Measurements from ENCODE around the gene UBE2U.

Gene UBE2U, protein sequence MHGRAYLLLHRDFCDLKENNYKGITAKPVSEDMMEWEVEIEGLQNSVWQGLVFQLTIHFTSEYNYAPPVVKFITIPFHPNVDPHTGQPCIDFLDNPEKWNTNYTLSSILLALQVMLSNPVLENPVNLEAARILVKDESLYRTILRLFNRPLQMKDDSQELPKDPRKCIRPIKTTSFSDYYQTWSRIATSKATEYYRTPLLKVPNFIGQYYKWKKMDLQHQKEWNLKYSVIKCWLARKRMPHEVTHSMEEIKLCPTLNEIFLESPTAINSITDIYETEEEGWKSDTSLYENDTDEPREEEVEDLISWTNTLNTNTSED

GRCh38 chr1:64203420-64203819 lies at the start of gene UBE2U:
TSS of gene UBE2U (plus strand) at chr1:64203623. CDS start at chr1:64204051, 428 bp downstream.
- DNase-seq (ENCODE audit: extremely low read depth in 1 of 2, low read depth in 1 of 2), result no peak

DNA sequence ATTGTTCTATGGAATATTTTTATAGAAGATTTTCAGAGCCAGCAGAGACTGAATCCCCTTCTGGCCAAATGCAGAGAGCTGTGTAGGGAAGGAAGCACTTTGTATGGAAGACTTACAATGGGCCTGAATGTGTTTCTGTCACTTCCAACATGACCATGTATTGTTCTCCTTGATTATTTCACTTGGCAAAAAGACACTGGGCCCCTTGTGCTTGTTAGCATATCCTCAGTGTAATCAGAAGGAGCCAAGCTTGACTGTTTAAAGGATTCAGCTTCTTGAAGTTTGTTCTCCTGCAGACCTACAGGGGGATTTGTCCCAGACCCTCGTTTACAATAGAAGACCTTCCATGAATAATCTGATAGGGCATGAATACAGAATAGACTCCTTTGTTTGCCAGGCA lies 48.1 kb upstream of the UBE2U start:
- DNase-seq (ENCODE audit: extremely low read depth in 1 of 2, low read depth in 1 of 2), result no peak

GRCh38 chr1:64161357-64161941 lies 42.0 kb upstream of the UBE2U start:
- no peak for DNase-seq (ENCODE audit: extremely low read depth in 1 of 2, low read depth in 1 of 2)

DNA sequence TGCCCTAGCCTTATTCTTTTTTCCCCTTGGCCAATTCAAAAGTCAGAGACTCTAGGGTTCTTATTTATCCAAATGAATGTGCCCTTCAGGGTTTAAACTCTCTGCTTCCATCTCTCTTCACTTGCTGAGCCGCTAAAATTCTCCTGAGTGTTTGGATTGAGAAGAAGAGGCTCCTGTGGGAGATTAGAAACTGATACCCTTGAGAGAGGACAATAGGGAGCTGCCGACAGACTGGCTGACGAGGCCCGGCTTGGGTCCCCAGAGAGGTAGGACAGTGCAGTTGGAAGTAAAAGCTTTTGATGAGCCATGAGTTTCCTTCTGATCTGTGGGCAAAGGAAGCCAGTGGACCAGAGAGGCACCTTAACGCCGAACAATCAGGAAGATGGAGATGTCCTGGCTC lies 41.3 kb upstream of the UBE2U start:
- DNase-seq (ENCODE audit: extremely low read depth in 1 of 2, low read depth in 1 of 2), result no peak

DNA sequence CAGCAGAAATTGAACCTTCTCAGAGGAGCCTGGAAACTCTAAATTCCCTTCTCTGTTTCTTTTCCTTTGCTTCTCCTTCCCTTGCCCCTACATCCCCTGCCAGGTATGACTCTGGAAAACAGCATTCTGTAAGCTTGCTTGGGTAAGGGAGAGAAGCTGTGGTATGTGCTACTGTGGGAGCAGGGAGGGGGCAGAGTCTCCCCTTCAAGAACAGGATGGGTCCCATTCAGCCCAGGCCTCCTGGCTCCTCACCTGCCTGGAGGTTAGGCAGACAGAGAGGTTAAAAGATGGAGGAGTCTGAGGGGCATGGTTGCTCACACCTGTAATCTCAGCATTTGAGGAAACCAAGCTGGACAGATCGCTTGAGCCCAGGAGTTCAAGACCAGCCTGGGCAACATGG lies 40.6 kb upstream of the UBE2U start:
- no peak for DNase-seq (ENCODE audit: extremely low read depth in 1 of 2, low read depth in 1 of 2)

DNA sequence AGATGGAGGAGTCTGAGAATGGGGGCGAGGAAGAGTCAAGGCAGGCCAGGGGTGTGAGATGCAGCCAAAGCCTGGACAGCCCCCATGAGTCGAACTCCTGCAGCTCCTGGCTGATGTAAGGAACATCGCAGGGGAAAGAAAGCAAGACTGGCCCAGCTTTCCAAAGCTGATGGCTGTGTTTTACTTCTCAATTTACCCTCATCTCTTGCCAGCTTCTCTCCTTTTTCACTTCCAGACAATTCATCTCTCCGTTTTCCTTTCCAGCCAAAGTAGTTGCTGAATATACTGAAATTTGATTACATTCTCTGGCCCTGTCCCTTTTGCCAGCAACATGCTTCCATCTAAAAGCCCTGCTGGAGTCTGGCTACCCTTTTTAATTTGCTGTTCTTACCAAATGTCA lies 40.0 kb upstream of the UBE2U start:
- DNase-seq (ENCODE audit: extremely low read depth in 1 of 2, low read depth in 1 of 2), result no peak

DNA sequence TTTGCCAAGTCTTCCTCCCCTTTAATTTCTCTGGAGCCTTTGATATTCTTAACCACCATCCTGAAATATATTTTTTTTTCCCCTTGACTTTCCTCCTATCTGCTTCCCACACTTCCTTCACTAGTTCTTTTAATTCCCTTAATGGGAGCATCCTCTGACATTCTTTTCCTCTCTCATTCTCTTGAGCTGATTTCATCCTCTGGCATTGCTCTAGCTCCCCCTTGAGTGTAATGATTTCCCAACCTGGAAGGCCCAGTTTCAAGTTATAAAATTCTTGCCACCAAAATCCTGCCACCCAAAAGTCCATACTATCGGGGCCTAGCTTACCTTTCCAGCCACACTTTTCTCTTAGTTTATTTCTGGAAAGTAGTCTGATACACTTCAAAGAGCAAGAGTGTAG lies 39.5 kb upstream of the UBE2U start:
- DNase-seq (ENCODE audit: extremely low read depth in 1 of 2, low read depth in 1 of 2), result no peak

DNA sequence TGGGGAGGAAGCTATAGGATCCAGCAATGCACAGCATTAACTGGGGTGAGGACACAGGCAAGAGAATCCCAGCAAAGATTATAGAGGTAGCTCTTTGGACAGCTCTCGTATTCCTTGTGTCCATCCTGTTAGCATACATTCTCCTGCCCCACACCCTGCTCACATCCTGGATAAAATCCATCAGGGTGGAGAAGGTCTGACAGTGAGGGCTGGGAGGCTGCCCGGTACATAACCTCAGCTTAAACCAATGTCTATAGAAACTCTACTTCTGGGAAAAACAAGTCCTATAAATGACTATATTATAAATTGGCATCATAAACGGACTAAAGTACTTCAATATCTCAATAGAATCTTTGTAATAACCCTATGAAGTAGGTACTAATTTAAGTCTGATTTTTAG lies 36.8 kb upstream of the UBE2U start:
- DNase-seq (ENCODE audit: extremely low read depth in 1 of 2, low read depth in 1 of 2), result no peak

GRCh38 chr1:64167176-64167575 lies 36.2 kb upstream of the UBE2U start:
- no peak for DNase-seq (ENCODE audit: extremely low read depth in 1 of 2, low read depth in 1 of 2)

GRCh38 chr1:64171246-64171645 lies 32.2 kb upstream of the UBE2U start:
- no peak for DNase-seq (ENCODE audit: extremely low read depth in 1 of 2, low read depth in 1 of 2)

GRCh38 chr1:64171797-64172281 lies 31.6 kb upstream of the UBE2U start:
- DNase-seq (ENCODE audit: extremely low read depth in 1 of 2, low read depth in 1 of 2), result no peak

DNA sequence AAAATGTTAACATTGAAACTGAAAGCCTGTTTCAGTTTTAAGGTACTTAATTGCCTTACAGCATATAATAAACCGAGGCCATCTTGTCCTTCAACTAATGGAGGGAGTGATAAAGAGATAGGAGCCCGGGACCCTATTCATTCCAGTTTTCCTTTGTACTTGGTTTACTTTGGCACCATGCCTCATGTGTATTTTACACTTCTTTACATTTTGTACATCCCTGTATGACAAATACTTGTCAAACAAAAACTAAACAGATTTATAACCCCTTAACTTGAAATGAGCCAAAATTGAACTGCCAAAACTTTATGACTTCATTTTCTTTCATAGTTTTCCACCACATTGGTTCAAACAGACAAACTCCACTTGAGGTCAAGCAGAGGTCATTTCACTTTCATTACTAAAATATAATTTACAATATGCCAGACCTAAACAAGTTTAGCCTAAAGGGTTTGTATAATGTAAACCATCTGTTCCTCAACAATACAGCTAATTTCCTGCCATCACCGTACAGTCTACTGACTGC lies 30.9 kb upstream of the UBE2U start:
- DNase-seq (ENCODE audit: extremely low read depth in 1 of 2, low read depth in 1 of 2), result no peak

GRCh38 chr1:64173336-64173940 lies 30.0 kb upstream of the UBE2U start:
- no peak for DNase-seq (ENCODE audit: extremely low read depth in 1 of 2, low read depth in 1 of 2)

DNA sequence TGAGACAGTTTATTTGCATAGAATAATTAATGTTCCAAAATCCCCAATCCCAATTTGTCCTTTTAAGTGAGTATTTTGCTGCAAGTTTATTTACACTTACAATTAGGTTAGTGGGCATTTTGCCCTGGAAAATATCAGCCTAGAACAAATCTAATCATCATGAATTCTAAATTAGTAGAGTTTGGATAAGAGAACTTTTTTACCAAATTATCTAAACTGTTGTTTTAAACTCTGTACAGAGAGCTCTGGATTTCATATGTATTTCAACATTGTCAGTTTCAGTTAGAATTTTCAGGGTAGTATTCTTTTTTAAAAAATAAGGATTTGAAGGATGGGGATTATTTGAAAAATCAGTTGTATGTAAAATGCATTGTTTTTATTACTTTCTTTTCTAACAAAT lies 27.8 kb upstream of the UBE2U start:
- no peak for DNase-seq (ENCODE audit: extremely low read depth in 1 of 2, low read depth in 1 of 2)

DNA sequence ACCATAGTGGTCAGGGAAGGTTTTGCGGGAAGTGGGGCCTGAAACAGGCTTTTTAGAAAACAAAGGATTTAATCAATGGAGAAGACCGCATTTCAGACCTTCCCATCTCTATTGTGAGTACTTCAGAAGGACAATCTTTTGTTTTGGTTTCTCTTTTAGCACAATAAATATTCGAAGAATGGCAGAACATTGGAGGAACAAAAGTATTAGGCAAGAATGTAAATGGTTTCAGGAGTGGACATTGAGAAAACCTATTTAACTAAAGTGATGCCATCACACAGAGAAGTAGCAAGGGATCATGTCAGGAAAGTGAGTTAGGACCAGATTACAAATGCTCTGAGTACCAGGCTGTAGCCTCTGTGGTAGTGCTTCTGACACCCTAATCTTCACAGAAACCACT lies 26.8 kb upstream of the UBE2U start:
- DNase-seq (ENCODE audit: extremely low read depth in 1 of 2, low read depth in 1 of 2), result no peak

DNA sequence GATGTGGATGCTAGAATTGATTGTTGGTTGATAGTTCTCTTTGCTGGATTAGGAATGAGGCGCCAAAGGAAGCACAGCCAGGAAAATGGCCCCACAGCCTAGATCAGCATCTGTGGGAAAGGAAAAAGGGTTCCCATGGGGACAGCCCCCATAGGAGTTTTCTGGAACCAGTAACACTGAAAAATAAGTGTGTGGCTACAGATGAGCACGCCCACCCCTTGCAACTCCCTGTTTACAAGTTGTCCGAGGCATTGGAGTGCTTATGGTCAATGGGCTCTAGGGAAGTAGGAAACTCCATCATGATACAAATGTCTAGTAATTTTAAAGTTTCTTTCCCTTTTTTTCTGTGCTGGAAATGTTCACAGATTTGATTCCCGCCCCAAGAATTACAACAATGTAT lies 23.8 kb upstream of the UBE2U start:
- DNase-seq (ENCODE audit: extremely low read depth in 1 of 2, low read depth in 1 of 2), result no peak

GRCh38 chr1:64182207-64182606 lies 21.2 kb upstream of the UBE2U start:
- no peak for DNase-seq (ENCODE audit: extremely low read depth in 1 of 2, low read depth in 1 of 2)

- DNase-seq (ENCODE audit: extremely low read depth in 1 of 2, low read depth in 1 of 2), result no peak
Observed at GRCh38 chr1:64183395-64184002, 19.9 kb upstream of the UBE2U start.

- DNase-seq (ENCODE audit: extremely low read depth in 1 of 2, low read depth in 1 of 2), result no peak
Observed at GRCh38 chr1:64184003-64184440, 19.4 kb upstream of the UBE2U start.

- no peak for DNase-seq (ENCODE audit: extremely low read depth in 1 of 2, low read depth in 1 of 2)
Observed at GRCh38 chr1:64186138-64186897, 17.1 kb upstream of the UBE2U start.

GRCh38 chr1:64186898-64187280 lies 16.5 kb upstream of the UBE2U start:
- DNase-seq (ENCODE audit: extremely low read depth in 1 of 2, low read depth in 1 of 2), result no peak

All from stimulated activated CD8-positive, alpha-beta memory T cell treated with anti-CD3 and anti-CD28 coated beads, Interleukin-7, amount 100 ng/mL, for 48 hours (primary cell).